ENCODE measurements around the gene MTG1.
"Not testable (repeated sequence)": the region's sequence is repeated elsewhere in the genome, so short reads cannot be mapped to it uniquely, and the experiment has no call there.

The MTG1 gene

GRCh38 chr10:133401981-133402725 lies 8.2 kb downstream of the MTG1 start:
- no peak for DNase-seq

GRCh38 chr10:133403359-133403758 lies 9.4 kb downstream of the MTG1 start:
- no peak for DNase-seq

GRCh38 chr10:133403784-133404183 lies 9.8 kb downstream of the MTG1 start:
- no peak for DNase-seq

GRCh38 chr10:133405272-133405671 lies 11.3 kb downstream of the MTG1 start:
- DNase-seq = no peak

- no peak for DNase-seq
These were observed 12.0 kb downstream of the MTG1 start for GRCh38 chr10:133405844-133406527.

GRCh38 chr10:133411523-133412380 lies 17.8 kb downstream of the MTG1 start:
- DNase-seq = no peak

GRCh38 chr10:133412381-133412711 lies 18.4 kb downstream of the MTG1 start:
- no peak for DNase-seq

- DNase-seq = not testable (repeated sequence)
These were observed 20.4 kb downstream of the MTG1 start for GRCh38 chr10:133414401-133414800.

GRCh38 chr10:133415752-133416151 lies 21.8 kb downstream of the MTG1 start:
- no peak for DNase-seq

- no peak for DNase-seq
These were observed 24.5 kb downstream of the MTG1 start for GRCh38 chr10:133418289-133418993.

GRCh38 chr10:133419211-133419950 lies 25.4 kb downstream of the MTG1 start:
- DNase-seq = no peak

- no peak for DNase-seq
These were observed 26.1 kb downstream of the MTG1 start for GRCh38 chr10:133420028-133420427.

GRCh38 chr10:133420579-133420978 lies 26.6 kb downstream of the MTG1 start:
- no peak for DNase-seq

- no peak for DNase-seq
These were observed 27.6 kb downstream of the MTG1 start for GRCh38 chr10:133421336-133422222.

GRCh38 chr10:133422223-133422806 lies 28.4 kb downstream of the MTG1 start:
- DNase-seq = no peak

- no peak for DNase-seq
These were observed 29.1 kb downstream of the MTG1 start for GRCh38 chr10:133422807-133423771.

- DNase-seq = not testable (repeated sequence)
These were observed 30.1 kb downstream of the MTG1 start for GRCh38 chr10:133424102-133424501.

- DNase-seq = not testable (repeated sequence)
These were observed 30.6 kb downstream of the MTG1 start, which contains the start of gene SPRN for GRCh38 chr10:133424601-133425000. SPRN (minus strand) TSS chr10:133424625; CDS start chr10:133423681, 944 bp downstream.

GRCh38 chr10:133429571-133429970 lies 35.6 kb downstream of the MTG1 start:
- not testable (repeated sequence) for DNase-seq

Measured in NCI-H2171 (cell line).